Keratinocyte (primary cell): ENCODE results near the gene DGKI. TPM values are rescaled to one million over a fixed set of nuclear protein-coding genes. Genes with fewer than 3 reads are reported as not detected.

Source experiments
- DNase-seq: peaks from one replicate; pipeline ENCODE4 v3.0.0-alpha.2; 2011; ENCODE audit warnings: low read depth, missing footprints, low spot score
- FAIRE-seq: peaks from 2 replicates; lab custom pipeline; 2011; peaks lifted over from hg19 to GRCh38; lab: Jason Lieb, UNC
- H2AFZ ChIP-seq: 2 replicates; pipeline ENCODE4 v1.6.0; 2012; ENCODE audit warnings: low read length, control low read depth, inconsistent platforms; ENCODE audit not compliant: control insufficient read depth
- H3K27ac ChIP-seq: 2 replicates; pipeline ENCODE4 v1.5.1; 2011; ENCODE audit warnings: low read length; ENCODE audit not compliant: control insufficient read depth, insufficient read depth
- H3K27me3 ChIP-seq: 3 replicates; pipeline ENCODE4 v1.6.0; 2011; ENCODE audit warnings: low read length; ENCODE audit not compliant: control insufficient read depth, insufficient read depth; ENCODE audit errors: extremely low read depth
- H3K36me3 ChIP-seq, 2 experiments: 2 replicates in 1 of 2; 3 replicates in 1 of 2; pipeline ENCODE4 v1.5.1; 2011; ENCODE audit warnings: low read length in 2 of 2, mild to moderate bottlenecking in 1 of 2; ENCODE audit not compliant: control insufficient read depth in 2 of 2, insufficient read depth in 2 of 2; ENCODE audit errors: extremely low read depth in 1 of 2
- H3K4me1 ChIP-seq: 3 replicates; pipeline ENCODE4 v1.5.1; 2011; ENCODE audit warnings: low read length; ENCODE audit not compliant: control insufficient read depth, insufficient read depth; ENCODE audit errors: extremely low read depth
- H3K4me2 ChIP-seq: 3 replicates; pipeline ENCODE4 v1.6.0; 2011; ENCODE audit warnings: low read depth, low read length; ENCODE audit not compliant: control insufficient read depth, insufficient read depth; ENCODE audit errors: extremely low read depth
- H3K4me3 ChIP-seq, 3 experiments: fragments of 200-600 bp in 1 of 3; sonication (generic) in 1 of 3; 2 replicates in 2 of 3; 3 replicates in 1 of 3; pipeline ENCODE4 v1.5.1; 2011 to 2016; ENCODE audit warnings: low read length in 3 of 3, mild to moderate bottlenecking in 3 of 3, control low read depth in 2 of 3, inconsistent platforms in 1 of 3, low read depth in 1 of 3, mixed read lengths in 1 of 3, mixed run types in 1 of 3, moderate library complexity in 1 of 3; ENCODE audit not compliant: control insufficient read depth in 2 of 3, insufficient read depth in 2 of 3; ENCODE audit errors: extremely low read depth in 1 of 3
- H3K79me2 ChIP-seq: 2 replicates; pipeline ENCODE4 v1.6.0; 2012; ENCODE audit warnings: low read length; ENCODE audit not compliant: control insufficient read depth, insufficient read depth
- H3K9ac ChIP-seq: 3 replicates; pipeline ENCODE4 v1.6.0; 2011; ENCODE audit warnings: low read length; ENCODE audit not compliant: control insufficient read depth, insufficient read depth; ENCODE audit errors: extremely low read depth
- H3K9me1 ChIP-seq: 3 replicates; pipeline ENCODE4 v1.6.0; 2011; ENCODE audit warnings: low read length; ENCODE audit not compliant: control insufficient read depth, insufficient read depth; ENCODE audit errors: extremely low read depth
- H3K9me3 ChIP-seq: 2 replicates; pipeline ENCODE4 v1.5.1; 2012; ENCODE audit warnings: low read depth, low read length; ENCODE audit not compliant: control insufficient read depth
- H4K20me1 ChIP-seq: 3 replicates; pipeline ENCODE4 v1.6.0; 2011; ENCODE audit warnings: low read length; ENCODE audit not compliant: control insufficient read depth, insufficient read depth; ENCODE audit errors: extremely low read depth
- EZH2 ChIP-seq: IDR thresholded peaks from one replicate; pipeline ENCODE4 v1.6.1; 2012; ENCODE audit warnings: inconsistent platforms, mild to moderate bottlenecking, low read length, moderate library complexity
- dilution Hi-C: fragments of 300-500 bp; cut with MboI; formaldehyde crosslinking; loops from one replicate; pipeline ENCODE4 v1.7.0; 2020; ENCODE audit warnings: low sequenced_read_pairs; ENCODE audit not compliant: extremely low pct_ligation_motif_present
- polyA plus RNA-seq, 5 experiments: library from polyadenylated mRNA; depleted of rRNA in 3 of 5; stranded (reverse) in 3 of 5; stranded (forward) in 1 of 5; unstranded in 1 of 5; fragments of >200 nt; gene quantifications; 1 replicate in 1 of 5; 2 replicates in 3 of 5; 3 replicates in 1 of 5; pipeline versions ENCODE4 v1.2.1 to v1.2.3, GENCODE V29; 2011 to 2012; ENCODE audit warnings: missing spikeins in 2 of 5, low read depth in 1 of 5, low replicate concordance in 1 of 5
- TF ChIP-seq, protein P1 (sequence below), 3 experiments: IDR thresholded peaks in 1 of 3; conservative IDR thresholded peaks in 1 of 3; optimal IDR thresholded peaks in 1 of 3; 2 replicates in 2 of 3; 3 replicates in 1 of 3; pipeline versions ENCODE3 to v1.5.1; 2011; ENCODE audit warnings: low read length in 3 of 3, mild to moderate bottlenecking in 3 of 3, moderate library complexity in 2 of 3, control low read depth in 1 of 3, inconsistent platforms in 1 of 3; ENCODE audit not compliant: insufficient read depth in 2 of 3; ENCODE audit errors: extremely low read depth in 1 of 3

DGKI gene
- polyA plus RNA-seq, 1 donor (not counting 4 experiments of a cell fraction or from before 2014, with no cell fraction given), result 0.14 TPM

- FAIRE-seq (no peak), DNase-seq (no peak)
- Histone ChIP-seq H3K9ac (no peak overlapping the region), H3K4me1 (no peaks in the 10 kb centered on the region), H3K4me2 (no peak overlapping the region), H2AFZ (no peak overlapping the region), H4K20me1 (no peaks in the 10 kb centered on the region), H3K36me3 (no peaks in the 10 kb centered on the region), H3K4me3 (no peak overlapping the region), H3K9me3 (no peaks in the 10 kb centered on the region), H3K27ac (no peak overlapping the region), H3K9me1 (no peaks in the 10 kb centered on the region), H3K27me3 (no peaks in the 10 kb centered on the region), H3K79me2 (no peaks in the 10 kb centered on the region)
- TF ChIP-seq EZH2, result no peak
- TF ChIP-seq, protein P1, sequence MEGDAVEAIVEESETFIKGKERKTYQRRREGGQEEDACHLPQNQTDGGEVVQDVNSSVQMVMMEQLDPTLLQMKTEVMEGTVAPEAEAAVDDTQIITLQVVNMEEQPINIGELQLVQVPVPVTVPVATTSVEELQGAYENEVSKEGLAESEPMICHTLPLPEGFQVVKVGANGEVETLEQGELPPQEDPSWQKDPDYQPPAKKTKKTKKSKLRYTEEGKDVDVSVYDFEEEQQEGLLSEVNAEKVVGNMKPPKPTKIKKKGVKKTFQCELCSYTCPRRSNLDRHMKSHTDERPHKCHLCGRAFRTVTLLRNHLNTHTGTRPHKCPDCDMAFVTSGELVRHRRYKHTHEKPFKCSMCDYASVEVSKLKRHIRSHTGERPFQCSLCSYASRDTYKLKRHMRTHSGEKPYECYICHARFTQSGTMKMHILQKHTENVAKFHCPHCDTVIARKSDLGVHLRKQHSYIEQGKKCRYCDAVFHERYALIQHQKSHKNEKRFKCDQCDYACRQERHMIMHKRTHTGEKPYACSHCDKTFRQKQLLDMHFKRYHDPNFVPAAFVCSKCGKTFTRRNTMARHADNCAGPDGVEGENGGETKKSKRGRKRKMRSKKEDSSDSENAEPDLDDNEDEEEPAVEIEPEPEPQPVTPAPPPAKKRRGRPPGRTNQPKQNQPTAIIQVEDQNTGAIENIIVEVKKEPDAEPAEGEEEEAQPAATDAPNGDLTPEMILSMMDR (optimal IDR thresholded peaks at IDR 0.05 in 1 of 3, IDR thresholded peaks at IDR 0.05 in 1 of 3, conservative IDR thresholded peaks at IDR 0.05 in 1 of 3; ENCODE audit: extremely low read depth in 1 of 3, insufficient read depth in 2 of 3, low read length in 3 of 3), result no peak
- dilution Hi-C loops, result no loop called here
Measured at GRCh38 chr7:137795211-137795610, 51.6 kb downstream of the DGKI start.

- Histone ChIP-seq H3K9me1 (no peaks in the 10 kb centered on the region), H3K4me1 (no peaks in the 10 kb centered on the region), H3K27me3 (no peaks in the 10 kb centered on the region), H3K4me2 (no peak overlapping the region), H3K9ac (no peak overlapping the region), H3K79me2 (no peaks in the 10 kb centered on the region), H3K36me3 (no peaks in the 10 kb centered on the region), H3K4me3 (no peak overlapping the region), H2AFZ (no peak overlapping the region), H4K20me1 (no peaks in the 10 kb centered on the region), H3K27ac (no peak overlapping the region), H3K9me3 (no peaks in the 10 kb centered on the region)
- FAIRE-seq, result no peak
- dilution Hi-C loops, result no loop called here
- TF ChIP-seq, protein P1 (optimal IDR thresholded peaks at IDR 0.05 in 1 of 3, IDR thresholded peaks at IDR 0.05 in 1 of 3, conservative IDR thresholded peaks at IDR 0.05 in 1 of 3; ENCODE audit: extremely low read depth in 1 of 3, insufficient read depth in 2 of 3, low read length in 3 of 3), result no peak
- TF ChIP-seq EZH2, result no peak
- DNase-seq, result no peak
Measured at GRCh38 chr7:137791930-137792329, 54.8 kb downstream of the DGKI start.
